ENCODE measurements around the gene IFI6.

DNA sequence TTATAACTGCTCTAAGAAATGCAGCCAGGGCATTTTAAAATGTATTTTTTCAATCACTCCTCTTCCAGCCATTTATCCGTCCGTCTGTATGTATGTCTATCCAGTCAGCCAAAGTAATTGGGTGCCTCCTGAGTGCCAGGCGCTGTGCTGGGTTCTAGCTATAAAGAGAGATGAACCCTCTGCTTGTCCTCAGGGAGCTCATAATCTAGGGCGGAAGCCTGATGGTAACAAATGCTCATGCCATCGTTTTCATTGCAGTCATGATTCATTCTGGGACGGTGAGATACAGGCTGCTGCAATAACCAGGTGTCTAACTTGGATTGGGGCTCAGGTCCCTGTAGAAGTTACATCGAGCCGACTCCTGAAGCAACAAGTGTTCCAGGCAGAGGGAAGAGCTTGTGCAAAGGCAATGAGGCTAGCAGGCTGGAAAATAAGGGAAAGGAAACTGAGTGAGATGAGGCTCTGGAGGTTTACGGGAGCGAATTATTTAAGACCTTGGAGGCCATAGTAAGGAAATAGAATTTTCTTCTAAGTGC, 11.6 kb downstream of the IFI6 start:
- TF ChIP-seq POLR2AphosphoS5 (IDR thresholded peaks at IDR 0.05) (no peak), POLR2A (IDR thresholded peaks at IDR 0.05) (no peak)
- TF ChIP-seq, protein P1, sequence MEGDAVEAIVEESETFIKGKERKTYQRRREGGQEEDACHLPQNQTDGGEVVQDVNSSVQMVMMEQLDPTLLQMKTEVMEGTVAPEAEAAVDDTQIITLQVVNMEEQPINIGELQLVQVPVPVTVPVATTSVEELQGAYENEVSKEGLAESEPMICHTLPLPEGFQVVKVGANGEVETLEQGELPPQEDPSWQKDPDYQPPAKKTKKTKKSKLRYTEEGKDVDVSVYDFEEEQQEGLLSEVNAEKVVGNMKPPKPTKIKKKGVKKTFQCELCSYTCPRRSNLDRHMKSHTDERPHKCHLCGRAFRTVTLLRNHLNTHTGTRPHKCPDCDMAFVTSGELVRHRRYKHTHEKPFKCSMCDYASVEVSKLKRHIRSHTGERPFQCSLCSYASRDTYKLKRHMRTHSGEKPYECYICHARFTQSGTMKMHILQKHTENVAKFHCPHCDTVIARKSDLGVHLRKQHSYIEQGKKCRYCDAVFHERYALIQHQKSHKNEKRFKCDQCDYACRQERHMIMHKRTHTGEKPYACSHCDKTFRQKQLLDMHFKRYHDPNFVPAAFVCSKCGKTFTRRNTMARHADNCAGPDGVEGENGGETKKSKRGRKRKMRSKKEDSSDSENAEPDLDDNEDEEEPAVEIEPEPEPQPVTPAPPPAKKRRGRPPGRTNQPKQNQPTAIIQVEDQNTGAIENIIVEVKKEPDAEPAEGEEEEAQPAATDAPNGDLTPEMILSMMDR (IDR thresholded peaks at IDR 0.05), result no peak
